HG03280 (cell line): ENCODE results near the gene RNU1-4.
"Not testable (repeated sequence)": the region's sequence is repeated elsewhere in the genome, so short reads cannot be mapped to it uniquely, and the experiment has no call there.

Experiments
- ATAC-seq: cut with Tn5 transposase; IDR thresholded peaks from one replicate; pipeline ENCODE4 v1.9.1; 2021; ENCODE audit warnings: mild to moderate bottlenecking, moderate library complexity; ENCODE audit not compliant: unreplicated experiment

RNU1-4 gene

GRCh38 chr1:16787711-16788110, 47.4 kb downstream of the RNU1-4 start:
- not testable (repeated sequence) for ATAC-seq
